Endometrial microvascular endothelial cells (primary cell): Measurements from ENCODE around the gene MICAL3. TPM values are rescaled to one million over a fixed set of nuclear protein-coding genes. Genes with fewer than 3 reads are reported as not detected.

Experiments
- in situ Hi-C: cut with HindIII; loops from 2 replicates; pipeline ENCODE4 v1.10.0; 2017; ENCODE audit warnings: low sequenced_read_pairs, low pct_unique_long_range_greater_than_20kb; ENCODE audit errors: inconsistent ontology term
- total RNA-seq: library from RNA; depleted of rRNA; stranded (reverse); fragments of >200 nt; gene quantifications from one replicate; pipeline ENCODE4 v1.2.3, GENCODE V29; 2015; ENCODE audit errors: inconsistent ontology term

The MICAL3 gene
- total RNA-seq, 1 donor from 2014 or later, result 20.0 TPM

DNA sequence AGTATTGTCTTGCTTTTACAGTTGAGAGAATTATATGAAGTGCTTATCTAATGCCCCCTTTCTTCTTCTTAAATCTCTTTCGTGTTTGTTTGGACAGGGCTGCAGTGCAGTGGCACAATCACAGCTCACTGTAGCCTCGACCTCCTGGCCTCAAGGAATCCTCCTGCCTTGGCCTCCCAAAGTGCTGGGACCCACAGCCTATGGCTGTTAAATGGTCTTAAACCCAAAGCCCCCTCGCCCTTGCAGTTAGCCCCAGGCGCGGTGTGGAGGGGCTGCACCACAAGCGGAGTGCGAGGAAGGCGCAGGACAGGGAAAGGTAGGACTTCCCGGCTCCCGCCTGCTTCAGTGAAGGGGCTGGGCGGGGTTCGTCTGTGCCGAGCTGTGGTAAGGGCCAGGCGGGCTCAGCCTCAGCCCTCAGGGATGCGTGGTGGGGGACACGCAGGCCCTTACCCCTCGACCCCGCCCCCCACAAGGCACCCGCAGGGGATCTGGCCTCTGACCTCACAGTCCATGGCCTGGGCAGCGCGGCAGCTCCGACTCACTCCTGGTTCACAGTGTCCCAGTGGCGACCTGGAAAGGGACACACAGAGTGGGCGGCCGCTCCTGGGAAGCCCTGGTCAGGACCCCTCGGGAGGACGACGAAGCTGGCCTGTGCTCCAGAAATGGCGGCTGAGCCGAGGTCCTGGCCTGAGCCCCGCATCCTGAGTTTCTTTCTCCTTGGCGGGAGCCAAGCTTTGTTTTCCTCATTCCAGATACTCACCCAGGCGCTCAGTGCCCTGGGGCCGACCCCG, 274.6 kb downstream of the MICAL3 start:
- in situ Hi-C loops, result no loop called here

DNA sequence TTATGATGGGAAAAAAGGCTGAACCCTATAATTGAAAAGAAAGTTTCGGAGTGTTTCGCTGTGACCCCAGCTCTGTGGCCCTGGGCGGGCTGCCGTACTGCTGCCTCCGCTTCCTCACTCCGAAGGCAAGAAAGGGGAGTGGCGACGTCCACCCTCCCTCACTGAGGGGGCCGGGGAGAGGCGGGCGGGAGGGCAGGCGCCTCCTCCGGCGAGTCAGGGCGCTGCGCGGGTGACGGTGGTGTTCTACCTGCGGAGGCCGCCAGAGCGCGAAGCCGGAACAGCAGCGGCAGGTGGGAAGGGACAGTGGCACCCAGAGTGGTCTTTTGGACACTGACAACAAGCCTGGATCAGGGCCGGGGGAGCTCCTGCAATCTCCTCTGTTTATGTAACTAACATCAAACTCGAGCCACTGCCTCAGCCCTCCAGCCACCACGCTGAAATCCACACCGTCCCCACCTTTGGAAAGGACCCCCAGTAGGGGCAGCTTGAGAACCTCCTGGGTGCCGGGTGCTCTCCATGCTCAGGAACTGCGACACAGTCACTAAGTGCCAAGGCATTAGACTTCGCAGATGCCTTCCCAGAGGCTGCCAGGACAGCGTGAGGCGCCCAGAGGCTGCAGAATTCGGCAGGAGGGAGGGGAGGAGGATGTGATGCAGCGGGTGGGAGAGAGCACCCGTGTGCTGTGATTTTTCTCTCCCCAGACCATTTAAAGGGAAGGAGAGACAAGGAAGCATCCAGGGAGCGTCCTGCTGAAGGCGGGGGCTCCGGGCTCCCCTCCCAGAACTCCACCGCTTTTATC, 275.6 kb downstream of the MICAL3 start:
- in situ Hi-C loops, result no loop called here

DNA sequence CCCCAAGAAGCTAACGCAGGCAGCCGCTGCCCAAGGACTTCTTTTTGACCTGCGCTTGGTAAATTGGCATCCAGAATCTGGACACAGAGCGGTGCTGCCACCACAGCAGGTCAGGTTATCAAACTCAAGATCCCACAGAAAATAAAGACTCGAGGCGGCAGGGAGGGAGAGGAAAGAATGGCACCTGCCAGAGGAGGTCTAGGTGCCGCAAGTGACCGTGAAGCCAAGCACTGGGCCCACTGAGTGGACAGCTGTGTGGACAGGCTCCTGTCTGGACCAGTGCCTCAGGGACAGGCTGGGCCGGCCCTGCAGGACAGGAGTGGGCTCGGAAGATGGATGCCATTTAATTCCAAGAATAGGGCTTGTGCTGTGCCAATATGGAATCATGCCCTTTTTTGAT, 277.4 kb downstream of the MICAL3 start:
- in situ Hi-C loops, result no loop called here

DNA sequence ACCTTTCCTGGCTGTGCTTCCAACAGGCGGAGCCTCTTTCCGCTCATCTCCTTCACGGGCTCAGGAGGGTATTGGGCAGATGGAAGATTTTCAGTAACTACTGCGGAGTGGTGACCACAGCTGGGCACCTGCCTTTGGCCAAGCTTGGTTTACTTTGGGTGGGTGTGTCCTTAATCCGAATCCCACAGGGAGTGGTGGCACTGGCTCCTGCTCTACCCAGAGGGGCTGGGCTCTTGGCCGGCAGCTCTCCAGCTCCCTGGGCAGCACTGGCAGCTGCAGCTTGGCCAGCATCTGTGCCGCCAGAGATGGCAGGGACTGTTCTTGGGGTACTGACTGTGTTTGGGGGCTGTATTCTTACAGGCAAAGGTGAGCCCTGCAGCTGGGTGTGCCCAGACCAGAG, 279.9 kb downstream of the MICAL3 start:
- in situ Hi-C loops, result no loop called here

DNA sequence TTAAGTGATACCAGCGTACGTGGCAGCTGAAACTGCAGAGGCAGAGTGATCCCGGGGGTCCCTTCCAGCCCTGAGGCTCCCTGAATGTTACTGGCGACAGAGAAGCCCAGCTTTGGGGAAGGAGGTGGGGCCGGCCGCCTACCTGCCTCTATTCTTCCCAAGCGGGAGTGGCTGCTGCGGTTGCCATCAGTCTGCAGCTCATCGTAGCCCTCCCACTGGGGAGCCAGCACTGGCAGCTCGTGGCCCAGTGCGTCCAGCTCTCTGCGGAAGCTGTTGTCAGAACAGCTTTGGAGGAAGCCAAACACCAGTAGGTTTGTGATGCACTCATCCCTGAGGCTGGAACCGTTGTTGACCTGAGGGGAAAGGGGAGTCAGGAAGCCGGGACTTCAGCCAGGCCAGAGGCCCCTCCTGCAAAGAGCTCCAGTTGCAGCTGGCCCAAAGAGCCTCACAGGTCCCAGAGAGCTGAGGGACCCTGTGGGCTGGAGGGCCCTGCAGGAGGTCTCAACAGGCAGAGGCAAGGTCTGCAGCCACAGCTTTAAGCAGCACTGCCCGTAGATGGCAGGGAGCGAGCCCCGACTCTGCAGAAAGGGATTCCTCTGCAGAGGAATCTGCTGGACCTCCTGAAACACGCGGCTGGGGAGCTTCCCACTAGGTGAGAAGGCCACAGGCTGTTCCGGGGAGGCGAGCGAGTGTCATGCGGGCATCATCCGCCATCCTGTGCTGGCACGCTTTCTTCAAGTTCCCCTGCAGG, 280.5 kb downstream of the MICAL3 start:
- in situ Hi-C loops, result no loop called here

DNA sequence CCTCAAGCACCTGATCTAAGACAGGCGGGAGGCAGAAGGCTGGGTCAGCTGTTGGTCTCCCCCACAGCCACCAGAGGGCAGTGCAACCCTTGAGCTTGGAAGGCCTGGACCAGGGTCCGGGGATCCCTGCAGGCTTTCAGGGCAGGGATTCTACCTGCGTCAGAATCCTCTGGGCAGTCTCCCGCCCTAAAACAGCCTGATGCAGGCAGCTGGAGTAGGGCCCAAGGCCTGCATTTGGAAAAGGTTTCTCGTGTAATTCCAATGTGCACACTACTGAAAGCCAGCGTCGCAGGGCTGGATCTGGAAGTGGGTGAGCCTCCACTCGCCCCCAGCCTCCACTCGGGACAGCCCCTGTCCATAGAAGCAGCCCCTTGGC, 281.8 kb downstream of the MICAL3 start:
- in situ Hi-C loops, result no loop called here

DNA sequence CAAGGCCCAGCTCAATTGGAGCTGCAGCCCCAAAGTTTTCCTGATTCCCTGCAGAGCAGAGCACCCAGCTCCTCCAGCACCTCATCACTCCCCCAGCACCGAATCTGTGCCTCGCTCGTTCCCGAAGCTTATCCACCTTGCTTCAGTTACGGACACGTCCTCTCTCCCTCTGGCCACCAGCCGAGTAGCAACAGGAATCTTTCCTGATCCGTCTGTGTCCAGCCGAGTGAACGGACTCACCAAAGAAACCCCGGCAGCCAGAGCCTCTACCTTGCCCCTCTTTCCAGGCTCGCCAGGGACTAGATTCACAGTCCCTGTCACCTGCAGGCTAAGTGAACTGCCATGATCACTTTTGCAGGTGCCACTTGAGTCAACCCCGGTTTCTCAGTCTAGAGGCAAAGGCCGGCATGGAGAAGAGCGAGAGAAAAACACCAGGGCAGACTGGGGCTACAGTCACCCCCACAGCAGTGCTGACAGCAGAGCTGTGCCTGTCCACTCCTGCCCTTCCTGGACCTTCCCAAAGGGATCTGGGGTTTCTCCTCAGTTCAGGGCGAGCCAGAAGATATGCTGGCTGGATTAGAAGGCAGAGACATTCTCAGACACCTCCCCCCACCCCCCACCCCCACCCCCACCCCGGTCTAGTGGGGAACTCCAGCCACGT, 282.4 kb downstream of the MICAL3 start:
- in situ Hi-C loops, result no loop called here

DNA sequence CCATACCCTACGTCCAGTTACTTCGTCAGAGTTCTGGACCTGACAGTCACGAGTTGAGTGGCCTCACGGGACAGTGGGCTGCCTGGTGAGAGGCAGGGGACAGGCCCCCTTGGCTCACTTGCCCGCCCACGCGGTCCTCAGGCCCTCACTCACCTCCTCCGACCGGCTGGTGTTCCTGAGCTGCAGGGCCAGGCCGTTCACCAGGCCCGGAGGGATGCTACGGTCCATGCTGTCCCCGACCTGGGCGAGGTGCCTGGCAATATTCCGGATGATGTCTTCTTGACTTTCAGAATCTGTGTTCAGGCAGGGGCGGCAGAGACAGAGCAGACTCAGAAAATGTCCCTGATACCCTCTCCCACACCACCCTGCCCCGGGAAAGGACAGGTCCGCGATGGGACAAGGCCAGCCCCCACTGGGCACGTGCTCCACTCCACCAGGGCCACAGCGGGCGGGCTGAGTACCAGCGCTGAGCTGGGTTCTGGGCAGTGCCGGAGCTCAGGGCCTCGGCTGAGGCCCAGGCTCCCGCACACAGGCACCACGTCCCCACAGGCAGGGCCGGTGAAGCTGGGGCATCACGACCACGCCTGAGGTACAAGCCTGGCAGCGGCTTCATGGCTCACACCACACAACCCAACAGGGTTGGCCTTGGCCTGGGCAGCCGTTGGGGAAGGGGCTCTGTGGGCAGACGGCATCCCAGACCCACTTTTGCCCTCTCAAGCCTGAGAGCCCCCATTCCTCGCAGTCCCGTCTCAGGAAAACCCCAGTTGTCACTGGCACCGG, 285.0 kb downstream of the MICAL3 start:
- in situ Hi-C loops, result no loop called here

DNA sequence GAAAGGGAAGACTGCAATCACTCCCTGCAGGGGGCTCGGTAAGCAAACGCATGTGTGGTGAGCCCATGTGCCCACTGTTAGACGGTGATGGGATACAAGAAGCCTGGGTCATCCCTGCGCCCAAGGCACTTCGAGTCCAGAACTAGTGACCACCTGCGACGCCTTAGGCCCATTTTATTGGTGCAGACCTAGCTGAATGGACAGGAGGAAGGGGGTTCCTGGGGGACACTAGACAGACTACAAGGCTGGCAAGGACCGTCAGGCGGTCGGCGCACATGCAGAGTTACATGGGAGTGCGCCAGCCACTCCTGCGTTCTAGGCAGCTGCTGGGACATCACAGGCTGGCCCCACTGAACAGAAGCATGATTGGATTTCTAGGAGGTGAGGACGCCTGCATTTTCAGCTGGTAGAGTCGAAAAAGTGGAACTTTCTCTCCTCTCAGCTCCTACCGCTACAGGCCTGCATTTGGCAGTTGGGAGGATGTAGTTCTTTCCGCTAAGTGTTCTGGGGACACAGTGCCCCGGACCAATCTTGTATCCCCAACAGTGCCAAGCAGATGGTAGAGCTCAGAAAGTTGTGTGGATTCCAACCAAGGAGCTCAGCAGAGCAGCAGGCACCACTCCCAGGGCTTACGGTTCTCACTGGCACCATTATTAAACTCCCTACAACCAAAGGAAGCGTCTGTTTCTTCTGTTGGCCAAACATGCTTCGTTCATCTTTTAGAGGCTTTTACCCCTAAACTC, 285.8 kb downstream of the MICAL3 start:
- in situ Hi-C loops, result no loop called here

Other genes with a start within 250 kb of the MICAL3 start
- 25.6 TPM for gene PEX26, start 53.4 kb upstream of the MICAL3 start, total RNA-seq
- gene TUBA8, start 86.2 kb upstream of the MICAL3 start, total RNA-seq, result 2.3 TPM
- gene USP18, start 125.6 kb upstream of the MICAL3 start, total RNA-seq, result 31.6 TPM